ENCODE measurements around the gene APBB1.
"Not testable (repeated sequence)": the region's sequence is repeated elsewhere in the genome, so short reads cannot be mapped to it uniquely, and the experiment has no call there.

The APBB1 gene

DNA sequence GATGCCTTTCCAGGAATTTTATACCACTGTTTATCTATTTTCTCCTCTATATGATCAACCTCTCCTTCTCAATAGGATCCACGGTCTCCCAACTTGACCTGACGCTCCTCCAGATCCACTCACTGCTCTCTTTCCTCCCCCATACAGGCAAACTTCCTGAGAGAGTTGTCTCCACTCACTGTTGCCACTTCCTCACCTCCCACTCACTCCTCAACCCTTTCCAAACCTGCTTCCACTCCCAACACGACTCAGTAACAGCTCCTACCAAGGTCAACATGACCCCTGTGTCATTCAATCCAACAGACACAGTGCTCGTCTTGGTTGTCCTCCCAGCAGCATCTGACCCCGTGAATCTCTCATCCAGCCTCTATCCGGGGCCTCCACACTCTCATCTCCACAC, 3.1 kb downstream of the APBB1 start:
- peak; percentile 31 to 57 for DNase-seq

DNA sequence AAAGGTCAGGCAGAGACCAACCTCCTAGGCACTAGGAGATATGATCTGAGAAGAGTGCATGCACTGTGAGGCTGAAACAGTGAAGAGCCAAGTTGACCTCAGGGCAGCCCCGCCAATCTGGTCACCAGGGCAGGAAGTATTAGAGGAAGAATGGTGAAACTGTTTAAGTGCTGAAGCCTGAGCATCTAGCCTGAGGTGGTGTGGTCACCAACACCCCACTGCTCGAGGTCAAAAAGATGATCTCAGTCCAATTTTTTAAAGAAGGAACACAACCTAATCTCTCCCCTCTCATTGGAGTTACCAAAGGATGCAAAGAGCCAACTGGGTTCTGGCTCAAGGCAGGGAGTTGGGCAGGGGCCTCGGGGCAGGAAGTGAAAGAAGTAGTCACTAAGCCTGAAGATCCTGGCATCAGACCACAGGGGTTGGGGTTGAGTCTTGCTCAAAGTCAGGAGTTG, 4.0 kb downstream of the APBB1 start:
- peak; percentile 43 to 46 for DNase-seq

DNA sequence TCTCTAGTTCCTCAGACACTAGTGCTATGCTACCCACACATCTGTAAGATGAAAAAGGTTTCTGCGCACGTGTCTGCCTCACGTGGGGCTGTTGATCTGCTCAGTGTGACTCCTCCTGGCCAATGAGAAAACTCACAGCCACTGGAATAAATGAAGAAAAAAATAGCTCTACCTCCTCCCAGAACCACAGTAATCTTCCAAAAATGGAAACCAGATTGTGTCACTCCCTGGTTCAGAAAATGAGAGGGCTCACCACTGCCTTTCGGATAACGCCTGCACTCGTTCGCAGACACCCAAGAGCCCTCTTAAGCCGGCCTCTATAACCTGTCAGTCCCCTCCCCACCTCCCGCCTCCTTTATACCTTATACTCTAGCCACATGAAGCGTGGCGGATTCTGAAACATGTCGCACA, 5.1 kb downstream of the APBB1 start:
- DNase-seq, result no peak

DNA sequence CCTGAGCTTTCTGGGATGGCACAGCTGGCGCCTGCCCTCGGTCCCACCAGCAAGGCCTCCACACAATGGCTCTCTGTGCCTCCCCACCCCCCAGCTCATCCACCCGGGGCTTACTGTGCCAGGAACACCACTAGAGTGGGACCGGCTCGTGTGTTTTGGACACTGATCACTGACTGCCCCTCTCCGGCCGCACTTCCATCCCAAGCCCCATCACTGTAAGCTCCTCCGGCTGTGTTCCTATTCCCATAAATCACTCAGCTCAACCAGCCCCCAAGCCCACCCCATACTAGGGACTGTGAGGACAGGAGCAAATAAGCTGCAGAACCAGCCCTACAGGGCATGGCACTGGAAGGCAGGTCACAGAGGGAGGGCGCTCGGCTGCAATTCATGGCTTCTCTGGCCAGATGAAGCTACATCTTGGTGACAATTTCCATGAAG, 7.3 kb downstream of the APBB1 start:
- DNase-seq, result no peak

DNA sequence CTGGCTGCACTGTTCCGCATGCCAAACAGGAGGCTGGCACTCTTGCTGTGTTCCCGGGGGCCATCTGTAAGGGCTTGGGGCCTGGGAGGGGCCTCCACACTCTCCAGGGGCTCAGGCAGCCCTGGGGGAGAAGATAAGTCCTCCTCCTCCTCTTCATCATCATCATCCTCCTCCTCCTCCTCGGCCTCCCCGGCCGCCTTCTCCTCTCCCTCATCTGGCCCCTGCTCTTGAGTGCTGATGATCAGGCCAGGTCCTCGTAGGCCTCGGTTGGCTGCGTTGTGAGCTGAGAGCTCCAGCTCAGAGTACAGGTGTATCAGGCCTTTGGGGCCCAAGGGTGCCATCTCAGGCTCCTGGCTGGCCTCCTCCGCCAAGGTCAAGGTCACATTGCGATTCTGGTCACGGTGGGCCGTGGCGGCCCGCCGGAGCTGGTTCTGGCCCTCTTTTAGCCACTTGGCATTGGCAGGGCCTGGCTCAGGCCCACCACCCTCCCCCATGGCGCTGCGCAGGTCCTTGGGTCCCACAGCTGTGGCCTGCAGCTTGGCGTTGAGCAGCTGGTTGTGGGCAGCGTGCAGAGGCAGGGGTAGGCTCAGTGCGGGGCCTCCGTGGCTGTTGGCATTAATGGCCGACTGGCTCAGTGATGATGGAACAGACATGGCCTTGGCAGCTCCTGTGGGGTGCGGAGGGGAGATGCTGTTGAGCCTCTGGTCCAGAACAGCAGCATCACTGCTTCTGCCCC, 8.0 kb downstream of the APBB1 start:
- DNase-seq, result no peak

DNA sequence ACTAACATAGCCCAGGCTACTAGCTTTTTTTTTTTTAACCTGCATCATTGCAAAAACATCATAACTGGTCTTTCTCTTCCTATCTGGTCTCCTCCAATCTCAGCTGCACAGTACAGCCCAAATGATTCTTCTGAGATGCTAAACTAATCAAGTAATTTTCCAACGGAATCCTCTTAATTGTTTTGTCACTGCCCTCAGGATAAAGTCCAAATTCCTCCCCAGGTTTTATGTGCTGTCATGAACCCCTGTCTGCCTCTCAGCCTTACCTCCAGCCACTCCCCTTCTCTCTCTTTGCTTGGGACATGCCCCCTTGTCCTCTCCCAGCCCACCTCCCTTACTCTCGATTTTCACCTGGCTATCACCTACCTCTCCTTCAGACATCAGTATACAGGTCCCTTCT, 12.5 kb downstream of the APBB1 start:
- no peak for DNase-seq

DNA sequence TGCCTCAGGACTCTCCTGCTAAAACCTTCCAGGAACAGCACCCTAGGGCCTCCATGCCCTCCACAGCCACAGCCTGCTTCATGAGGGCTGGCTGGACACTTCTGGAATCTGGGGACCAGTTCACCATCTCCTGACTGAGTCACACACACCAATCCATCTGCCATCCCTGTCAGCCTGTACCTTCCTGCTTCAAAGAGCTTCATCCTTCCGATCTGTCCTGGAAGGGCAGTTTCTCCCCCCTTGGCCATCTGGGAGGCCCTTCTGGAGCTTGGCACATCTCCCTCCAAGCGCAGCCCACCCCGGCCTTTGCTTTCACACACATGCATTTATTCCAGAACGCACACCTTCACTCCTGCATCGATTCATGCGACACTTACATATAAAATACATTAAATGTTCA, 13.0 kb downstream of the APBB1 start:
- DNase-seq, result no peak

DNA sequence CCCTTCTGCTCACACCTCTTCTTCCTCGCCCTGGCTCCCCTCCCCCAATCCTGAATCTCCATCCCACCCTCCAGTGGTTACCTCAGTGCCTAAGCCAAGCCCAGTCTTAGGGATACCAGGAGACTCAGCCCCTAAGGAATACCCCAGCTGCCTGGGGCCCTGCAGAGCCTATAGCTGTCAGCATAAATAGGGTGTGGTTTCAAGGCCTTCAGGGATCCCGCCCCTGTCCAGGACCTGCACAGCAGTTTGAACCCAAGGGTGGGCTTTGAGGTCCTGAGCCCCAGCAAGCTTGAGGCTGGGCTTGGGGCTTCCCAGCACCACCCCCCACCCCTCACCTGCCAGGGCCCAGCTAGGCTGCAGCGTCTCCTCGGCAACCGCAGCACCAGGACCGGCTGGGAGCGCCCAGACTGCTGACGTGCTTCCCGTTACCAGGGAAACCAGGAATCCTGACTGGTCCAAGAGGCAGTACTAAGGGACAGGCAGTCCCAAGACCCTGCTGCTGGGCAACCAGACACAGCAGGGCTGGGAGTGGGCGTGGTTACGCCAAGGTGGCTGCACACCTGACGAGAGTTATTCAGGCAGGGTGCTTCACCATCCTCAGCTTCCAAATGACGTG, 13.7 kb downstream of the APBB1 start:
- DNase-seq, result no peak

DNA sequence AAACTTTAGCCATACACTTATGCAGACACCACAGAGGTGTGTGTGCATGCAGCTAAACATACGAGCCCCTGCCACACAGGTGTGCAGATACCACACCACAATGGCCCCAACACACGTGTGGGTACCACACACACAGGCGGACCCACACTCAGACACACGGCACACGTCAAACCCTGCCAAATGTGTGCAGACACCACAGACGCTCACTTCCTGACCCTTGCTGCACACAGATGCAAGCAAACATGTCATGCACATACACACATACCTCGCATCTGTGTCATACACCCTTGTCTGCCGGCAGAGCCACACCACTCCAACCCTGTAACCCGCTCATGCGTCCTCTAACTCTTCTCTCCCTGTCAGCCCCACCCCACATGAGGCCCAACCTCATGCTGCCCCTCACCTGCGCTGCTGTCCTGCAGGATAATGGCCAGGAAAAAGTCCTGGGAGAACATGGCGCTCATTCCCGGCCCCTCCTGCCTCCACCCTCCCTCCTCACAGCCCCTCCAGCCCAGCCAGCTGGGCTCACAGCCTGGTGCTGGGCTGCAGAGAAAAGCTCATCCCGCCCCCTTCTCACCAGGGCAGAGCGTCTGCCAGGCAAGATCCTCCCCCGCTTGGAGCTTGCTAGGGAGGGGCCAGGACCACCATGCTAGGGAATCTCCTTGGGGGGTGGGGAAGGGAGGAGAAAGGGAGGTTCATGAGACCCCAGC, 14.4 kb downstream of the APBB1 start:
- DNase-seq, result no peak

DNA sequence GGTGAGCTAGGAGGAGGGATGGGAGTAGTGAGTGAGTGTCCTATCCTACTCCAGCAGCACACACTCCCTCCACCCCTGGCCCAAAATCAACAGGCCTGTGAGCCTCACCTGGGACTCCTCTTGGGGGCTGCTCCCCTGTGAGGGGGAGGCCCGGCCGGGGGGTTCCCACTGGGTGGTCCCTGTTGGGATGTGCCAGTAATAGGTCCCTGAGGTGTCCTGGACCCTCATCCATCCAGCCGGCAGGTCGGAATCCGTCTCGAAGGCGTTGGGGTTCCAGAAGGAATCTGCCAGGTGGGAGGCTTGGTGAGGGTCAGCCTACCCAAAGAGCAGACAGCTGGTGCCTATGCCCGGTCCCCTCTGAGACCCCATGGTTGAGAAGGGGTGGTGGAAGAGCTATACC, 15.4 kb downstream of the APBB1 start:
- DNase-seq, result no peak

DNA sequence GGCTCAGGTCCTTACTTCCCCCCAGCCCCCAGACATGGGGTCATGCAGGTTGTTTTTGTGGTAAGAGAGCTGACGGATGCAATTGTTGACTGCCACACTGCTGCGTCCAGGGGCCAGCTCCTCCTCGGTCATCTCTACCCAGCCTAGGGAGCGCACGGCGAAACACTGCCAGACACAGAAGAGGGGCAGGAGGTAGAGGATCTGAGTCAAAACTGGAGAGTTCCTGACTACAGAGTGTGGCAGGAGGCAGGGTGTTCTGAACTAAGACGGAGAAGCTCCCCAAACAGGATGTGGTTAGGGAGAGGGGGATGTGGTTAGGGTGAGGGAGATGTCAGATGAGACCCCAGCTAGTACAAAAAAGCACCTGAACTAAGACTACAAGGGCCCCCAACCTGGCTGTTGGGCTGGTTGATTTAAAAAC, 16.3 kb downstream of the APBB1 start:
- DNase-seq, result no peak

DNA sequence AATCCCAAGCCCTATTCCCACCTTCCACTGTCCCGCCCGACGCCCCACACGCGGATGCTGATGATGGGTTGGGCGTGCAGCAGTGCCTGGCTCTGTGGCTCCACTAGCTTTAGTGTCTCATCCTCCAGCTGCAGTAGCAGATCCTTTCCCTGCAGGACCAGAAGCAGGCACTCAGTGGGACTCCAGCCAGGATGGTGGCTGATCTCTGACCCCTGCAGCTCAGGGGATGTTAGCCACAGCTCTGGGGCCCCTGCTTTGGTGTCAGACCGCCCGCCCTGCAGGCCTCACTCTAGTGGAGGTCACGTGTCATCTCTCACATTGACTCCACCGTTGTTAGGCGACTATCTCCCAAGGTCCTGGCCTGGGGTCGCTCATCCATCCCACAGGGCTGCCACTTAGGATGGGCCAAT, 16.8 kb downstream of the APBB1 start:
- no peak for DNase-seq

DNA sequence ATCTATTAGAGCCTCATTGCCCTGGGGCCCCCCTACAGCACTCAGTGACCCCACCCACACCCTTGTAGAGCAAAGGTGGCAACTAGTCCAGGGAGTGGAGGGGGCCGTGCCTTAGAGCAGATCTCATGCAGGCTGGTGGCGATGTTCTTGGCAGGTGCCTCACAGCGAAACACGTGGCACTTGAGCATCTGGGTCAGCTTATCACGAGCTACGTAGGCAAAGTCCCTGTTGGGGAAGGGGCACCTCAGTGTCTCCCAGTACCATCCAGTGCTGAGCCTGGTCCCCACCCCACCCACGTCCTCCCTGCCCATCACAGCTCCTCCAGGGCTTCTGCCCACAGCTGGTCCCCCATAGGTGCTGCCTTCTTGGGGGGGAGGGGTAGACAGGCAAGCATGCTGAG, 17.4 kb downstream of the APBB1 start:
- no peak for DNase-seq

DNA sequence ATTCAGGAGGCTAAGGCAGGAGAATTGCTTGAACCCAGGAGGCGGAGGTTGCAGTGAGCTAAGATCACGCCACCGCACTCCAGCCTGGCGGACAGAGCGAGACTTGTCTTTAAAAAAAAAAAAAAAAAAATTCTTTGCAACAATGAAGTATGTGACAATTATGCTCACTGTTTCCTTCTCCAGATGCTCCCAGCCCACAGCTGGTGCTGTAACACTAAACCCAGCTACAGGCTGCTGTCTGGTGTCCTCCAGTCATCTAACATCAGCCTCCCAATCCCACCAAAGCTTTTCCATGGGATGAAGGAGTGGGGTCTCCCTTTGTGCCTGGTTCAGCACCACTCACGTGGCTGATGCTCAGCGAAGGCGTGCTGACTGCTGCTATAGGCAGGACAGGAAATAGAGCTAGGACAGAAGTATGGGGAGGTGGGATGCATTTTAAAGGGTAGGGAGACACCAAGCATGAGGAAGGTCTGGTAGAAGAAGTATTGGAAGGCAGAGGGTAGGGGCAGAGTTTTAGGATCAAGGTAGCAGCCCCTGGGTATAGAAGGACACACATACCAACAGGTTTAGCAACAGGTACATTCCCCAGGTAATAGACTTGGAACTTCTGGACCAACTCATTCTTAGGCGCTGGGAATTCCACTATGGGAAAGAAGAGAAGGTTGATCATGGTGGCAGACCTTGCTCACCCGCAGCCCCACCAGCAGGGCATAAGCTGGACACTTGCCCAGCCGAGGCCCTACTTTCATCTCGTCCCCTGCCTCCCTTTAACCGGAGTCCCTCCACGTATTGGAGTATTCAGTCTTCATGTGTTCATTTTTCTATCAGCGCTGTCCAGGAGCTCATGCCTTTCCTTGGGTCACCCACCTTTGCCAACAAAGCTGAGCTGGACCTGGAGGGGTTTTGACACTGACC, 18.2 kb downstream of the APBB1 start:
- DNase-seq, result no peak

DNA sequence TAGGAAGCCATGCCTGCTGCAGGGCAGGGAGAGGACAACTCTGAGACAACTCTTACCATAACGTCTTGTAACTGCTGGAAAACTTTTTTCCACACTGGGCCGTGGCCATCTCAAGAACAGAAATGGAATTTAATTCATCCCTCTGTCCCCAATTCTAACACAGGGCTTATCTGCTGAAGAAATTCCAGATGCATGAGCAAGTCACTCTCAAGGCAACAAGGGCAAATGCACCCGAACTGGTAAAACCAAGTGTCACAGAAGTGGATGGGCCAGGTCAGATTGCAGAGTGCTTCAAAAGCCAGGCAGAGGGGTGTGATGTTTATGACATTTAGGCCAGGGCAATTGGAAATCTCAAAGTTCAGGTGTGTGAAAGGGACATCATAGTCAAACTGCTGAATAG, 21.3 kb downstream of the APBB1 start:
- no peak for DNase-seq

DNA sequence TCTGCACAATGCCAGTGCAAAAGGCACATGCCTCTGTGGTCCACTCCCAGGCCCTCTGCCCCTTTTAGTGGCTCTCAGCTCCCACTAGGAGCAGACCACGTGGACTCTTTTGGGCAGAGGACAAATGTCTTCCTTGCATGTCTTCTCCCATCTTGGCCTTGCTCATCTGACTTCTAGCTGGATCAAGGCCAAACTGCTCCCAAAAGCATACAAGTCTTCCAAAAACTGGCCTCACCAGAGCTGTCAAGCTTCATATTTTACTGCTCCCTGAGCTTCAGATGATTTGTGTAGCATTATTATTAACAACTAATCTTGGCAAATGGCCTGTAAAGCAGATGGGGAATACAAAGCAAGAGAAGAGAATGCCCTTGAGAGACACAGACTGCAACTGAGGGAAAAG, 21.7 kb downstream of the APBB1 start:
- DNase-seq, result no peak

DNA sequence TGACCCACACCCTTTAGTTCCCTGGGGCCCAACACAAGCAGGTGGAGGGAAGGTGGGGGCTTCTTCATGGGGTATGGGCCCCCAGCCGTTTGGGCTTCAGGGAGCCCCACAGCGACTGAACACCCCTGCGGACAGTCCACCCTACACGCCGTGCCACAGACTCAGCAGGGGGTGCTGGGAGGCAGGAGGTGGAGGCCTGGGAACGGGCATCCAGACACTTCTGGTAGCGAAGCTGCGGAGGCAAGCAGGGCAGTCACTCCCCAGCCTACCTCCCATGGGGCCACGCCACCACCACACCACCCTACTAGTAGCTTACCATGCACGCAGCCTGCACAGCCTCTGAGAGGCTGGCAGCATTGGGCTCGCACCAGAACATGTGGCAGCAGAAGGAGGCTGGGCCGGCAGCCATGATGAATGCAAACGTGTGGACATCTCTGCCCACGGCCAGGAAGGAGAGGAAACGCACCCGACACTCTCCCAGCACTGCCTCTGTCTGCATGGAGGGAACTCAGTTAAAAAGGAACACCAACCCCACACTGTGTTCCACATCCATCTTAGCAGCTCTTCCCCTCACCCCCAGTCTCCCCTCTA, 23.3 kb downstream of the APBB1 start:
- DNase-seq, result no peak

DNA sequence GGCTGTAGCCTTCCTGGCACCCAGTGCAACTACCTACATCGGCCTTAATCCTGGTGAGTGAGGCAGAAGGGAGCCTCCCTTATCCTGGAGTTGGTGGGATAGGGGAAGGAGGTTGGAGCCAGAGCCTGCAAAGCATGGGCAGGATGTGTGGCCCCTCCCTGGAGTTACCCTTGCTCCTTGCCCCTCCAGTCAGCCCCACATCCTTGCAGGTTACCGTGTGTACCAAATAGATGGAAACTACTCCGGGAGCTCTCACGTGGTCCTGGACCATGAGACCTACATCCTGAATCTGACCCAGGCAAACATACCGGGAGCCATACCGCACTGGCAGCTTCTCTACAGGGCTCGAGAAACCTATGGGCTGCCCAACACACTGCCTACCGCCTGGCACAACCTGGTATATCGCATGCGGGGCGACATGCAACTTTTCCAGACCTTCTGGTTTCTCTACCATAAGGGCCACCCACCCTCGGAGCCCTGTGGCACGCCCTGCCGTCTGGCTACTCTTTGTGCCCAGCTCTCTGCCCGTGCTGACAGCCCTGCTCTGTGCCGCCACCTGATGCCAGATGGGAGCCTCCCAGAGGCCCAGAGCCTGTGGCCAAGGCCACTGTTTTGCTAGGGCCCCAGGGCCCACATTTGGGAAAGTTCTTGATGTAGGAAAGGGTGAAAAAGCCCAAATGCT, 24.8 kb downstream of the APBB1 start:
- no peak for DNase-seq

DNA sequence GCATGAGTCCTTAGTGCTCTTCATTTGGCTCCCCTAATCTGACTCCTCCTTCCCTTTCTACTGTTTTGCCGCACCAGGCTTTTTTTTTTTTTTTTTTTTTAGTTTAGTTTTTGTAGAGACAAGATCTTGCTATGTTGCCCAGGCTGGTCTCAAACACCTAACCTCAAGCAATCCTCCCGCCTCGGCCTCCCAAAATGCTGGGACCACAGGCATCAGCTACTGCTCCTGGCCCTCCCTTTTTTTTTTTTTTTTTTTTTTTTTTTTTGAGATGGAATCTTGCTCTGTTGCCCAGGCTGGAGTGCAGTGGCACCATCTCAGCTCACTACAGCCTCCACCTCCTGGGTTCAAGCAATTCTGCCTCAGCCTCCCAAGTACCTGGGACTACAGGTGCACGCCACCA, 26.6 kb downstream of the APBB1 start:
- not testable (repeated sequence) for DNase-seq

DNA sequence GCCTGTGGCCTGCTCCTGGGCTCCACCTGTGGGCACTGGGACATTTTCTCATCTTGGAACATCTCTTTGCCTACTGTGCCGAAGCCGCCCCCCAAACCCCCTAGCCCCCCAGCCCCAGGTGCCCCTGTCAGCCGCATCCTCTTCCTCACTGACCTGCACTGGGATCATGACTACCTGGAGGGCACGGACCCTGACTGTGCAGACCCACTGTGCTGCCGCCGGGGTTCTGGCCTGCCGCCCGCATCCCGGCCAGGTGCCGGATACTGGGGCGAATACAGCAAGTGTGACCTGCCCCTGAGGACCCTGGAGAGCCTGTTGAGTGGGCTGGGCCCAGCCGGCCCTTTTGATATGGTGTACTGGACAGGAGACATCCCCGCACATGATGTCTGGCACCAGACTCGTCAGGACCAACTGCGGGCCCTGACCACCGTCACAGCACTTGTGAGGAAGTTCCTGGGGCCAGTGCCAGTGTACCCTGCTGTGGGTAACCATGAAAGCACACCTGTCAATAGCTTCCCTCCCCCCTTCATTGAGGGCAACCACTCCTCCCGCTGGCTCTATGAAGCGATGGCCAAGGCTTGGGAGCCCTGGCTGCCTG, 27.3 kb downstream of the APBB1 start:
- no peak for DNase-seq

DNA sequence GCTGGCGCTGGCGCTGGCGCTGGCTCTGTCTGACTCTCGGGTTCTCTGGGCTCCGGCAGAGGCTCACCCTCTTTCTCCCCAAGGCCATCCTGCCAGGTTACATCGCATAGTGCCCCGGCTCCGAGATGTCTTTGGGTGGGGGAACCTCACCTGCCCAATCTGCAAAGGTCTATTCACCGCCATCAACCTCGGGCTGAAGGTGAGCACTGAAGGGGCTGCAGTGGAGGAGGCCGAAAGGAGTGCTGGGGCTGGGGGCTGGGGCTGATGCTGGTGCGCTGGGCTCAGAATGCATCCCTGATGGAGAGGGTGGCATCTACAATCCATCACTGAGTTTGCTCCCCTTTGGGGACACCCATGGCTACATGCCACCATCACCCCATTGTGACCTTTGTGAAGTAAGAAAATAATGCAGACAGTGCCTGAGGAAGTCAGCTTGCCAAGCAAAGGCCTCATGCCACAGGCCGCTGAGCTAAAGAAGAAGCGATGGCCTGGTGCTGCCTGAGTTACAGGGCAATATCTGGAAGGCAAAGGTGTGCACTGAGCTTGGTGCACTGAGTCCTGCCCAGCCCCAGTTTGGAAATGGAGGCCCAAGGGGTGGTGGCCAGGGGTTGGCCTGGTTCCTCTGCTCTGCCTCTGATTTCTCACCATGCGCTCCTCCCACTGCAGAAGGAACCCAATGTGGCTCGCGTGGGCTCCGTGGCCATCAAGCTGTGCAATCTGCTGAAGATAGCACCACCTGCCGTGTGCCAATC, 28.0 kb downstream of the APBB1 start:
- peak in 1 of 2 donors; percentile 19 for DNase-seq

Data from inflammatory macrophage treated with lipopolysaccharide for 1 hour (primary cell).